Measurements from ENCODE around the gene TBC1D22B. TPM values are rescaled to one million over a fixed set of nuclear protein-coding genes. Genes with fewer than 3 reads are reported as not detected.

TBC1D22B gene
- total RNA-seq (2022; extraction: Qiagen RNA extraction; ENCODE audit: low read depth): 5.2 to 6.9 TPM (median 5.8 TPM) in 5 replicates

DNA sequence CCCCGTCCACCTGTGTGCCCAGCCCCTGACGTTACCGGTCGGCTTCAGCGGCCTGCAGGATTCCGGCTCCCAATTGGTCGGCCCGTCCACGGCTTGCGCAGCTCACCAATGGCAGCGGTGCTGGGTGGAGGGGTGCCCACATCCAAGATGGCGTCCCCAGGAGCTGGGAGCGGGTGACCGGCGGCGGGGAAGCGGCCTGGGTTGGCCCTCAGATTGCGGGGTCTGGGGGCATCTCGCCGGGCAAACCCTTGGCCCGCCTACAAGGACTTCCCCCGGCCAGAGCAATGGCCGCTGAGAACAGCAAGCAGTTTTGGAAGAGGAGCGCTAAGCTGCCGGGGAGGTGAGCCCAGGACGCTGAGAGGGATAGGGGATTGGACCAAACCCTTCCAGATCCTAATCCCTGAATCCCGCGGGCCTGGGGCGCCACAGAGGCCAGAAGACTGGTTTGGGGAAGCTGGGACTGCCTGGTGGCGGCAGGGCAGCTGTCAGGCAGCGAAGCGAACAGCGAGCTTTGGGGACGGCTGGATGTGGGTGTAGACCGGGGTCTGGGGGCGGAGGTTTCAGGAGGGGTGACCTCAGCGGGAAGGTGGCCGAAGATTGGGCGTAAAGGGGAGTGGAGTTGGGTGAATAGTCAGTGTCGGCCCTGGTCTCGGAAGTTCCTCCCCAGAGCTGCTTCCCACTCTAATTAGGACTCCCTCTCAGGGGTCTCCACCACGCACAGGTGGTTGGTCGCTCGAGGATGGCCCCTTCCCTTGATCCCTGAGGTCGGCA, at the start of gene TBC1D22B, which contains the start of gene TMEM217:
Gene TBC1D22B (plus strand): TSS at position 139 of the 771 bp plus-strand sequence. CDS start 146 bp downstream, at position 285.
Gene TMEM217 (minus strand): TSS at position 511 of the 771 bp plus-strand sequence. CDS start 39,114 bp downstream, outside the sequence.

GRCh38 chr6:37353761-37354525, 96.4 kb downstream of the TBC1D22B start, which contains the start of gene RNF8:
Gene RNF8, plus strand, starts transcription at chr6:37353983. Its CDS starts 182 bp downstream, at chr6:37354165.

Other genes starting within 250 kb of the TBC1D22B start
- gene PIM1, start 87.6 kb upstream of the TBC1D22B start, total RNA-seq (2022; extraction: Qiagen RNA extraction; ENCODE audit: low read depth): 9.6 to 18.5 TPM (median 15.3 TPM) in 5 replicates
- 0.19 to 1.5 TPM (median 0.76 TPM) in 5 replicates for gene TMEM217, start 372 bp downstream of the TBC1D22B start, total RNA-seq (2022; extraction: Qiagen RNA extraction; ENCODE audit: low read depth)
- gene RNF8, start 96.2 kb downstream of the TBC1D22B start, total RNA-seq (2022; extraction: Qiagen RNA extraction; ENCODE audit: low read depth): 22.1 to 37.2 TPM (median 22.7 TPM) in 5 replicates
- 13.7 to 17.6 TPM (median 16.5 TPM) in 5 replicates for gene CMTR1, start 175.4 kb downstream of the TBC1D22B start, total RNA-seq (2022; extraction: Qiagen RNA extraction; ENCODE audit: low read depth)
- gene CCDC167, start 242.1 kb downstream of the TBC1D22B start, total RNA-seq (2022; extraction: Qiagen RNA extraction; ENCODE audit: low read depth): 39.4 to 58.5 TPM (median 45.5 TPM) in 5 replicates